ENCODE data around the gene KRT28.

- TF ChIP-seq EZH2 (IDR thresholded peaks at IDR 0.05; ENCODE audit: low read depth, unreplicated experiment) (no peak), CTCF (conservative IDR thresholded peaks at IDR 0.05; ENCODE audit: low read depth in 2 of 2) (no peak), REST (IDR thresholded peaks at IDR 0.05; ENCODE audit: unreplicated experiment) (no peak)
These were observed 27.7 kb downstream of the KRT28 start, which contains the start of gene KRT26 for GRCh38 chr17:40772101-40772500.

Data from GM23338 (cell line).